HCT116 (cell line): ENCODE measurements around the gene PELI3.

ENCODE experiments used
- CTCF ChIP-seq, 3 experiments: fragments of 200-600 bp in 1 of 3; sonication (generic) in 1 of 3; IDR thresholded peaks in 2 of 3; conservative IDR thresholded peaks in 1 of 3; 2 replicates each; pipeline ENCODE4 v1.5.1; 2012 to 2017; ENCODE audit warnings: low read depth in 2 of 3, low read length in 2 of 3, antibody characterized with exemption in 1 of 3, borderline replicate concordance in 1 of 3, control low read depth in 1 of 3, mild to moderate bottlenecking in 1 of 3, mixed read lengths in 1 of 3, mixed run types in 1 of 3, moderate library complexity in 1 of 3; ENCODE audit not compliant: insufficient read depth in 1 of 3
- MAX ChIP-seq: IDR thresholded peaks from 2 replicates; pipeline ENCODE4 v1.6.1; 2012
- POLR2AphosphoS5 ChIP-seq: IDR thresholded peaks from 2 replicates; pipeline ENCODE4 v1.6.1; 2011; ENCODE audit warnings: mild to moderate bottlenecking, low read depth, low read length, moderate library complexity
- REST ChIP-seq: IDR thresholded peaks from 2 replicates; pipeline ENCODE4 v1.6.1; 2012; ENCODE audit warnings: low read depth
- ZNF274 ChIP-seq: fragments of 200-500 bp; sonication (Bioruptor generic); IDR thresholded peaks from 2 replicates; pipeline ENCODE4 v1.6.1; 2014; ENCODE audit warnings: mild to moderate bottlenecking, low read depth, low read length, inconsistent platforms

GRCh38 chr11:66494935-66495334 lies 28.2 kb downstream of the PELI3 start:
- TF ChIP-seq MAX = no peak
- no peak for TF ChIP-seq REST
- TF ChIP-seq POLR2AphosphoS5 = no peak
- TF ChIP-seq CTCF (IDR thresholded peaks at IDR 0.05 in 2 of 3, conservative IDR thresholded peaks at IDR 0.05 in 1 of 3; ENCODE audit: borderline replicate concordance in 1 of 3, insufficient read depth in 1 of 3, low read depth in 2 of 3, low read length in 2 of 3) = no peak
- TF ChIP-seq ZNF274 = no peak
